HG02938 (cell line): Measurements from ENCODE around the gene TMEM132E.

Experiments used
- ATAC-seq: cut with Tn5 transposase; IDR thresholded peaks from one replicate; pipeline ENCODE4 v1.9.1; 2021; ENCODE audit warnings: mild to moderate bottlenecking, moderate library complexity; ENCODE audit not compliant: unreplicated experiment

Gene TMEM132E

DNA sequence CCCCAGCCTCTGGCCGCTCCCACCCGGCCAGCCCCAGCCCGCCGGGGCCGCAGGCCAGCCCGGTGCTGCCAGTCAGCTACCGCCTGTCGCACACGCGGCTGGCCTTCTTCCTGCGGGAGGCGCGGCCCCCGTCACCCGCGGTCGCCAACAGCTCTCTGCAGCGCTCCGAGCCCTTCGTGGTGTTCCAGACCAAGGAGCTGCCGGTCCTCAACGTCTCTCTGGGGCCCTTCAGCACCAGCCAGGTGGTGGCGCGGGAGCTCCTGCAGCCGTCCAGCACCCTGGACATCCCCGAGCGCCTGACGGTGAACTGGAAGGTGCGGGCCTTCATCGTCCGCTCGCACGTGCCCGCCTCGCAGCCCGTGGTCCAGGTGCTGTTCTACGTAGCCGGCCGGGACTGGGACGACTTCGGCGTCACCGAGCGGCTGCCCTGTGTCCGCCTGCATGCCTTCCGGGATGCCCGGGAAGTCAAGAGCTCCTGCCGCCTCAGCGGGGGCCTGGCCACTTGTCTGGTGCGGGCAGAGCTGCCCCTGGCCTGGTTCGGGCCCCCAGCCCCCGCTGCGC lies 46.8 kb downstream of the TMEM132E start:
- no peak for ATAC-seq

DNA sequence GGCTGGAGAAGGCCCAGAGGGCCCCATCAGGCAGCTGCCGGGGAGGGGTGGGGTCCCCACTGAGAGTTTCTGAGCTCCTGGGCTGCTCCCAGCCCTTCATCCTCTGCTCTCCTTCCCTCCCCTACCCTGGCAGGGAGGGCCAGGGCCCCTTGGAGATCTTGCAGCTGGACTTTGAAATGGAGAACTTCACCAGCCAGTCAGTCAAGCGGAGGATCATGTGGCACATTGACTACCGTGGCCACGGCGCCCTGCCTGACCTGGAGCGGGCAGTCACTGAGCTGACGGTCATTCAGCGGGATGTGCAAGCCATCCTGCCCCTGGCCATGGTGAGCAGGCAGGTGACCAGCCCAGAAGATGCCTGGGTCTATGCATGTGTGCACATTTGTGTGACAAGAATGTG lies 49.5 kb downstream of the TMEM132E start:
- ATAC-seq, result no peak

DNA sequence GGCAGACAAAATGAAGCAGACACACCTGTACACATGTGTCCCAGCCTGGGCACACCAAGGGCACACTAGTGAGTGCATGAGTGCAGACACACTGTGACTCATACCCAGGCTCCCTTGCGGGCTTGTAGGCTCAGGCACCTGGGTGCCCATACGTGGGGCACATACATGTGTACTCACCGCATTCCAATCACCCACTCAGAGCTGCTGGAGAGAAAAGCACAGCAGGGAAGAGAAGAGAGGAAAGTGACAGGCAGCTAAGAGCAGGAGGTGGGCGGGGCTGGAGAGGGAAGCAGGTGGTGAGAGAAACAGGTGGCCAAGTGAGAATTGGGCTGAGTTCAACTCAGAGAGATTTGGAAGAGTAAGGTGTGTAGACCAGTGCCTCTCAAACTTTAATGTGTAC lies 54.0 kb downstream of the TMEM132E start:
- ATAC-seq, result no peak

DNA sequence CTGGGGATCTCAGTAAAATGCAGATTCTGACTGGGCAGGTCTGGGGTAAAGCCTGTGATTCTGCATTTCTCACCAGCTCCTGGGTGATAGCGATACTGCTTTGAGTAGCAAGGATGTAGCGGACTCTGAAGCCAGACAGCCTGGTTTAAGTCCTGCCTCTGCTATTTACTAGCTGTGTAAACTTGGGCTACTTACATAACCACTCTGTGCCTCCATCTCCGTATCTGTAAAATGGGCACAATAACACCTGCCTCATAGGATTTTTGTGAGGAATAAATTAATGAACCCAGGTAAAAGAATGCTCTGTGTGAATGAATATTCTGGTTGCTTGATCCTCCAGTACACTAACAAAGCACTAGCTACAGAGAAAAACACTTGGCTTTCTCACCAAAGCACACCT lies 54.4 kb downstream of the TMEM132E start:
- ATAC-seq, result no peak

DNA sequence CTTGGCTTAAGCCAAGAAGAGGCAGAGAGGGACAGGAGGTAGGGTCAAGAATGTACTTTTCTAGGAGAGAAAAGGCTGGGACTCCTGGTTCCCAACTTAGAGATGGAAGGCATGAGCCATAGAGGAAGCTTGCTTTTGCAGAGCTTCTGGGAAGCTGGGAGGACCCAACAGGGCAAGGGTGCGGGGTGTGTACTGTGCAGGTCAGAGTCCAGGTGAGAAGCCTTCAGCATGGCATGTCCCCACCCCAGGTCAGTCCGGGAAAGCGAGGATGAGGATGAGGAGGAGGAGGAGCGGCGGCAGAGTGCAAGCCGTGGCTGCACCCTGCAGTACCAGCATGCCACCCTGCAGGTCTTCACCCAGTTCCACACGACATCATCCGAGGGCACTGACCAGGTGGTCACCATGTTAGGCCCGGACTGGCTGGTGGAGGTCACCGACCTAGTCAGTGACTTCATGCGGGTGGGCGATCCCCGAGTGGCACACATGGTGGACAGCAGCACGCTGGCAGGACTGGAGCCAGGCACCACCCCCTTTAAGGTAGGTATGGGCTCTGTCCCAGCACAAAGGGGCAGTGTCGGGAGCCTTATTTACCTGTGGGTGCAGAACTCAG lies 55.3 kb downstream of the TMEM132E start:
- ATAC-seq, result no peak

DNA sequence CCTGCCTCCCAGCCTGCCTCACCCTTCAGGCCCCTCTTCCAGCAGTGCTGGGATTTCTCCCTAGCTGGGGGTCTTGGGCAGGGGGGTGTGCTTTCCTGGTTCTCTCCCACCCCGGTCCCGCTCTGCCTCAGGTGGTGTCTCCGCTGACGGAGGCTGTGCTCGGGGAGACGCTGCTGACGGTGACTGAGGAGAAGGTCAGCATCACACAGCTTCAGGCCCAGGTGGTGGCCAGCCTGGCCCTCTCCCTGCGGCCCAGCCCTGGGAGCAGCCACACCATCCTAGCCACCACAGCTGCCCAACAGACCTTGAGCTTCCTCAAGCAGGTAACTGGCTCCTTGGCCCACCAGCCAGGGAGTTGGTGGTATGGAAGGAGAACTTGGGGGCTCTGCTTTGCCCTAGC lies 56.5 kb downstream of the TMEM132E start:
- ATAC-seq, result no peak

DNA sequence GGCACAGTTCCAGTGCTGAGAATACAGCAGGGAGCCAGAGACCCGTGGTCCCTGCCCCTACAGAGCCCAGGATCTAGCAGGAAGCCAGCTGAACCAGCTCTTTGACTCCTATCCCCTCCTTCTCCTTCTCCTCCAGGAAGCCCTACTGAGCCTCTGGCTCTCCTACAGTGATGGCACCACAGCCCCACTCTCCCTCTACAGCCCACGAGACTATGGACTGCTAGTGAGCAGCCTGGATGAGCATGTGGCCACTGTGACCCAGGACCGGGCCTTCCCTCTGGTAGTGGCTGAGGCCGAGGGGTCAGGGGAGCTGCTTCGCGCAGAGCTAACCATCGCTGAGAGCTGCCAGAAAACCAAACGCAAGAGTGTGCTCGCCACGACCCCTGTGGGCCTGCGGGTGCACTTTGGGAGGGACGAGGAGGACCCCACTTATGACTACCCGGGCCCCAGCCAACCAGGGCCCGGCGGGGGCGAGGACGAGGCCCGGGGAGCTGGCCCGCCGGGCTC lies 57.7 kb downstream of the TMEM132E start:
- ATAC-seq, result no peak

DNA sequence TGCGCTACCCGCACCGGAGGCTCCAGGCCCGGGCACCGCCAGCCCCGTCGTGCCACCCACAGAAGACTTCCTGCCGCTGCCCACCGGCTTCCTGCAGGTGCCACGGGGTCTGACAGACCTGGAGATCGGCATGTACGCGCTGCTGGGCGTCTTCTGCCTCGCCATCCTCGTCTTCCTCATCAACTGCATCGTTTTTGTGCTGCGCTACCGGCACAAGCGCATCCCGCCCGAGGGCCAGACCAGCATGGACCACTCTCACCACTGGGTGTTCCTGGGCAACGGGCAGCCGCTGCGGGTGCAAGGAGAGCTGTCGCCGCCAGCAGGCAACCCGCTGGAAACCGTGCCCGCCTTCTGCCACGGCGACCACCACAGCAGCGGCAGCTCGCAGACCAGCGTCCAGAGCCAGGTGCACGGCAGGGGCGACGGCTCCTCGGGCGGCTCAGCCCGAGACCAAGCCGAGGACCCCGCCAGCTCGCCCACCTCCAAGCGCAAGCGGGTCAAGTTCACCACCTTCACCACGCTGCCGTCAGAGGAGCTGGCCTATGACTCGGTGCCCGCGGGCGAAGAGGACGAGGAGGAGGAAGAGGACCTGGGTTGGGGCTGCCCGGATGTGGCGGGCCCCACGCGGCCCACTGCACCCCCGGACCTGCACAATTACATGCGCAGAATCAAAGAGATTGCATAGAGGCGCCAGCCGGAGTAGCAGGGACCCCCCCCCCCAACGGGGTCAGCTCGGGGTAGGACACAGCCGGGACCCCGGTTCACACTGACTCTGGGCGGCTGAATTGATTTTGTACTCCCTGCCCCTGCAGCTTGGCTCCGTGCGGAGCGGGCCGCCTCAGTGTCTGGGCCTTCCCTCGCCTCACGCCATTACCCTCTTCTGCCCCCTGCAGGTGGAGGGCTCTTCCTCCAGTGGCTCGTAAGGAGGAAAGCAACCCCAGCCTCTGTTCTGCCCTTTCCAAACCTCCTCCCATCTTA lies 58.5 kb downstream of the TMEM132E start:
- ATAC-seq, result no peak

DNA sequence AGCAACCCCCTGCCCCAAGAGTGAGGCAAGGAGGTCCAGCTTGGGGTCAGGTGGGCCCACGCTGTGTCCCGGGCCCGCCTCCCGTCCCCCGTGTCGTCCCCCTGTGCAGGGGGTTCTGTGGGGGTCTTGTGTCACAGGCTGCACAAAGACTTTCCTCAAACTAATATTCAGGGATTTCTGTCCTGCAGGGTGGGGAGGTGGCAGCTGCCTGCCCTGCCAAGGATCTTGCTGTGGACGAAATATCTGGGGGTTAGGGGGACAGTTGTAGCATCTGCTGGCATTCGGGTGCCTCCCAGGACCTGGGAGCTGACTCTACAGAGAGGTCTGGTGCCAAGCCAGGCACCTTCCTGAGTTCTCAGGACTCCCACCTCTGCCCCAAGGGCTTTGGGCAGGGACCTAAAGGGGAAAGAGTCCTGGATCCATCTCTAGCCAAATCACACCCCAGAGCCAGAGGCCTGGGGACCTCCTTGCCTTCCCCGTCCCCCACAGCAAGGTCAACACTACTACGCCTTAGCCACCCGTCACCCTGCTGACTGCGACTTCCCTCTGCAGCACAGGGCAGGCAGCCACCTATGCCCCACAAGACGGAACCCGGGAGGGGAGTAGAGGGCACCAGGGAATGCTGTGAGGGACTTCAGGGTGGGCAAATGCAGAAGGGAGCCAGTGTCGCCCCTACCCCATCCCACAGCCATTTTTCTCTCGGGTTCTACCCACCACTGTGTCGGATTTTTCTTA lies 59.3 kb downstream of the TMEM132E start:
- no peak for ATAC-seq

DNA sequence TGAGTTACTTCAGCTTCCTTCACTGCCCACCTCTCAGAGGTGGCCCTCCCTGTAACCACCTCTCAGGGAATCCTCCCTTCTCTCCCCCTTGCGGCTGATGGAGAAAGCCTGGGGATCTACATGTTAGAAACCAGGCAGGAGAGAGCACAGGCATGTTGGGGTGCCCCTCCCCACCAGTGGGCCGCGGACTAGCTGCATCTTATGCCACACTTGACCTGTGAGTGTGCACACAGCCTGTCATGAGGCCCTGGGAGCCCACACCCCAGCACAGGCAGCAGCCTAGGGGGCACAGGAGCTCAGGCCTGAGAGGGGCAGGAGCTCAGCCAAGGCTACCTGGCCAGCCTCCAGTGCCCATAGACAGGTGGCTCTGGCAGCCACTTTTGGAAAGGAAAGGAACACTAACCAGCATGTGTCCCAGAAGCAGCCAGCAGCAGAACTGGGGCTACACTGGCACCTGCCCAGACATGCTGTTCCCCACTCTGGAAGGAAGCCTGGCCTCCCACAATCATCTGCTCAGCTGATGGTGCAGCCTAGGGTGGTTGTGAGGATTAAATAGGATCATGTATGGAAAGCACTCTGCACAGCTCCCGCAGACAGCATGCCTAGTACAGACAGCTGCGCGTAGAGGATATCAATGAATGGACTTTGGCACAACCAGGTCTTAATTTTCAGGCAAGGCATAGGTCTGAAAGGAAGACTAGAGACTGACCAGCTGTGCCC lies 60.5 kb downstream of the TMEM132E start:
- ATAC-seq, result no peak

DNA sequence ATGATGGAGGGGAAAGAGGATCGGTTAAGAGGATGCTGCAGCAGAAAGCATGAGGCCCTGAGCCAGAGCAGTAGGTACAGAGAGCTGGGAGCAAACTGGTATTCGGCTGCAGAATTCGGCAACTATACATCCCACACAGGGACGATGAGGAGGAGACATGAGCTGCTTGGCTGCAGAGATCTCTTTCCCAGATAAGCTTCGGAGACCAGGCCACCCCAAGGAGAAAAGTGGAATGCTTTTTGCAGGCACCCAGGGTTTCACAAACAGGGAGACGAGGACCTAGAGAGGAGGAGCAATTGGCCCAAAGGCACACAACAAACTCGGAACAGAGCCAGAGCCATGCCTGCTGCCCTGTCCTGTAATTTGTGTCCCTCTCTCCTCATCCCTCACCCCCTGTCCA lies 62.0 kb downstream of the TMEM132E start:
- no peak for ATAC-seq

DNA sequence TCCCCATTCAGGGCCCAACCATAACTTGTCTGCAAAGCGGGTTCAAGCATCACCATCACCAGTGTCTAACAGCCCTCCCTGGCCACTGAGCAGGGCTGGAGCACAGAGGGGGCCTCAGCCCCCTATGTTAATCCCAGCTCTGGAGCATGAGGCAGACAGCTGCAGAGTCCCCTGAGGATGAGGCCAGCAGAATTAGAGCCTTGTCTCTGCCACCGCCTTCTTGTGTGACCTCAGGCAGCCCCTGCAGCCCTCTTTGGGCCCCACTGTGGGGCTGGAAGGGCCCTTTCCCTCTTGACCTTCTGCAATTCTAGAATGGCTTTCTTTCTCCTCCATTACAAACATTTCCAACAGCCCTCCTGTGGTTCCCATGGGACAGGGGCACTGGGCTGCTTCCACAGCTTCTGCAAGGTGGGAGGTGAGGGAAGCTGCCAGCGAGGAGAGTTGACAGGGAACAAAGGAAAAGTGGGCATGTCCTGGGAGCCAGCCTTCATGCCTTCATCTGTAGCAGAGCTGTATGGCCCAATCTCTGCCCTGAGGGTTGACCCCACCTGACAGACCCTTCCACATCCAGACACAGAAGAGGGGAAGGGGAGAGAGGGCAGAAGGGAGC lies 65.7 kb downstream of the TMEM132E start:
- no peak for ATAC-seq

DNA sequence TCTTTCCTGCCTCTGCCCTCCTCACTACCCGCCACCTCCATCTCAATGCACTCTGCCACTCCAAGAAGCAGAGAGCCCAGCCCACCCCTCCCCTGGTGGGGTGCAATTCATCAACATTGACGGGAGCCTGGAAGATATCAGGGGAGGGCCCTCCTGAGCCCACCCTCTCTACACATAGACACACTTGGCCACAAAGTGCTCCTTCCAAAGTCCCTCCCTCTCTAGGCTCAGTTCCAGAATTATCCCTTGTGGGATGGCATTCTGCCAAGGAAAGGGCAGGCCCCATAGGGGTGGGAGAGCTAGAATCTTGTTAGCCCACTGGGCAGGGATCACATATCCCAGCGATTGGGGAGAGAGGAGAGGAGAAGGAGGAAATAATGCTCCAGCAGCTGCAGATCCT lies 66.2 kb downstream of the TMEM132E start:
- no peak for ATAC-seq

DNA sequence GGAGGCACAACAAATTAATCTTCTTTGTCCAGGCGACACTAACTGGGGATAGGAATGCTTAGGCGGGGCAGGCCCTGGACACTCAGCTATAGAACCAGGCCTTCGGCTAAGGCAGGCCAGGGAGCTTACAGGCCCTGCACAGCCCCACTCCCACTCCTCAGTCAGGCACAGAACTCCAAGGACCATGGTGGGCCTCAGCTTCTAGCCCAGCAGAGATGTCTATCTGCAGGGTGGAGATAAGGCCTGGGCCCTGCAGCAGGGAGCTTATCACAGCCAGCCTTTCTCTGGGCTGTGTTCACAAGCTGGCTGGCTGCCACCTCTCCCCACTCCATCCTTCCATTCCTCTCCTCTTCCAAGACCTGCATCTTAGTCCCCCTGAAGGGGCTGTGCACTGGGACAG lies 68.1 kb downstream of the TMEM132E start:
- ATAC-seq, result no peak

DNA sequence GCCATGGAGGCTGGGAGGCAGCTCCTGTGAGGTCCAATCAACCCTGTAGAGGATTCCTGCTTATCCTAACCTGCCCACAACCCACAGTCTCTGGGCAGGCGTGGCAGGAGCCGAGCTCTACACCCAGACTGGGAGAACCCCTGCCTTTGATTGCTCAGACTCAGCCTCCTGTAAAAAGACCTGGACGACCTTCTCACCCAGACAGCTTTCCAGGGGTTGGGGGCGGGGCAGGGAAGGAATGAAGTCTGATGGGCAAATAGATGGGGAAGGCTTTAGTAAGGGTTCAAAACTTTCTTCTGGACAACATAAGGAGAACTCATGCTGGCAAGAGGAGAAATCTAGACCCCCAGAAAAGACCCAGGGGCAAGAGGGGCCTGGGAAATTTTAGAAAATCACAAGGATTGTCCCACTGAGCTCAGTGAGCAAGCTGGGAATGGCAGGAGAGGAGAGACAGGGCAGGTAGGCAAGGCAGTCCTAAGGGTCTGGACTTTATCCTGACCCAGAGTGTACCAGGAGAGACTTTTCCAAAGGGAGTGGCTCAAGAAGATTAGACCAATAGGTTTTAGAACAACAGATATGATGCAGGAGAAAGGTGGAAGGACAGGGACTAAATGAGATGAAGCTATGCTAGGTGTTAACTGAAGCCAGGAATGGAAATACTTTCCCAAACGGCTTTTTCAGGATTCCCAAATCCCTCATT lies 70.8 kb downstream of the TMEM132E start:
- no peak for ATAC-seq

DNA sequence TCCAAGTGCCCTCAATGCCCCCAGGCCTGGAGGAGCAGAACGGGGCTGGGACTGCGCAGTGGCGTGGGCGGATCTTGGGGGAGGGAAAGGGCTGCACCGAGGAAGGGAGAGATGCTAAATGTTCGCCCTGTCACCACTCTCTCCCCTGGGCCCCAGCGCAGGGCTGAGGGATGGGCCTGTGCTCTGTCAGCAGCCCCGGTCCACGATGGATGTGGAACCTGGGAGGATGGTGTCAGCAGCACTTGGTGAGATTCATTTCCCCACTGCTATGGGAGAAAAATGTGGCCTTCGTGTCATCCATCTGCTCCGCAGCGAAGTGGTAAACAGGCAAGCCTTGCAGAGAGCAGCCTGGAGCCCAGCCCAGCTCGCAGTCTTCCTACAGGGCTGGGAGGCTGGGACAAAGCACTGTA lies 72.0 kb downstream of the TMEM132E start:
- ATAC-seq, result no peak

DNA sequence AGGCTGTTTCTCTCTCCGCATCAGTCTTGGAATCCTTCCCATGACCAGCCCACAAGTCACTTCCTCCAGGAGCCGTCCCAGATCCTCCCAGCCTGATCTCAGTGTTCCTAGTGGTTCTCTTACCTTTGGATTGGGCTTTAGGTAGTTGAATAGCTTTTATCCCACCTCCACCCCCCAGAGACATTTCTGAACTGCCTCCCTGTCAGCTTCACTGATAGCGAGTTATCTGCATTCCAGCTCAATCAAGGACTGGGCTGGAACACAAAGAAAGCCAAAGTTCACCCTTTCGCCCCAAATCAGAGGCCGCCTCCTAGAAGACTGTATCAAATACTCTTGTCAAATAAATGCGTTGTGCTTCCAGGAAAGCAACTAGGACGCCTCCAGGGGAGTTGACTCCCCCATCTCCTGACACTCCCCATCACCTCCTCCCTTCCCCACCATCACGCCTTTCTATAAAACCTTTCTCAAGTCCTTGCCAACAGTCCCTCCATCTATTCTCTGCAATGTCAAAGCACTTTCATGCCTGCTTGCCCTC lies 72.7 kb downstream of the TMEM132E start:
- no peak for ATAC-seq

DNA sequence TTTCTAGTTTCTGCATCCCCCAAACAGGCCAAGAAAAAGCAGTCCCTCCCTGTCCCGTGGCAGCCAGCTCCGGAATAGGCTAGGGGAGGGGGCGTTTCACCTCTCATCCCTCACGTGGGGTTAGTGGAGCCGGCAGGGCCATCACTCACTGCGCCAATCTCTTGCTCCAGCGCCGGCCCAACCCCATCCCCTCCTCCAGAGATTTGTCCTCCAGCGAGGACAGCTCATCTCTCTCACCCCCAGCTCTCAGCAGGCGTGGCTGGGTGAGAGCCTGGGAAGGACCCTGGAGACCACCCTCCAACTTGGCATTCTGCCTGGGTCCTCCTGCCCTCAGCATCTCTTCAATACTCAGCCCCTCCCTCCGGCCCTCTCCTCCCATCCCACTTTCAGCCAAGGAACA lies 74.1 kb downstream of the TMEM132E start:
- ATAC-seq, result no peak

DNA sequence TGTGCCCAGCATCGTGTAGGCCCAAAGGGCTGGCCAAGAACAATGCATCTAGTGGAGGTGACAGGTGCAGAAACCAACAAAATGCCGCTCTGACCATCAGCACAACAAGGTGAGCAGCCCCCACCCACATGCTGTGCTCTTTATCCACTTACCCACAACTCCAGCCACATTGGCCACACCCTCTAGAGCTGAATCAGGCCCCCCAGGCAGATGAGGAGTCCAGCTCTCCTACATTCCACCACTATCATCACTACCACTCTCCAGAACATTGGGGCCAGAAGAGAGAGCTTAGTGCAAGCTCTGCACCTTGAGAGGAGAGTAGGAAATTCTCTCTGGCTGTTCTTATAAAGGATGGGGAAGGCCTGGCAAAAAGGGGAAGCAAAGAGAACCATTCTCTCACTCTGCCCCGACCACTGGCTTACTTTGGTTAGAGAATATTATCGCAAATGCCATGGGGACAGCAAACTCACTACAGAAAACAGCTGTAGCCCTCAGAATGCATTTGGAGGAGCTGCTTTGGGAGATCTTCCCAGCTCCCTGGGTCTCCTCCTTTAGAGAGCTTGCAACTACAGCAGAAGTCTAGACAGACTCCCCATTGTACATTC lies 75.0 kb downstream of the TMEM132E start:
- ATAC-seq, result no peak
